ENCODE results near the gene CENPX.

The CENPX gene

GRCh38 chr17:82049106-82049505 lies 26.4 kb upstream of the CENPX start:
- H3K27ac ChIP-seq: no peak overlapping the region
- DNase-seq: no peak
- no peaks in the 10 kb centered on the region for H3K9me3 ChIP-seq
- H3K27me3 ChIP-seq: no peaks in the 10 kb centered on the region
- peaks cover 18 to 50% (median 35%) of the 10 kb centered on the region in 3 donors for H3K36me3 ChIP-seq
- no peak overlapping the region for H3K4me3 ChIP-seq
- TF ChIP-seq, protein P1, sequence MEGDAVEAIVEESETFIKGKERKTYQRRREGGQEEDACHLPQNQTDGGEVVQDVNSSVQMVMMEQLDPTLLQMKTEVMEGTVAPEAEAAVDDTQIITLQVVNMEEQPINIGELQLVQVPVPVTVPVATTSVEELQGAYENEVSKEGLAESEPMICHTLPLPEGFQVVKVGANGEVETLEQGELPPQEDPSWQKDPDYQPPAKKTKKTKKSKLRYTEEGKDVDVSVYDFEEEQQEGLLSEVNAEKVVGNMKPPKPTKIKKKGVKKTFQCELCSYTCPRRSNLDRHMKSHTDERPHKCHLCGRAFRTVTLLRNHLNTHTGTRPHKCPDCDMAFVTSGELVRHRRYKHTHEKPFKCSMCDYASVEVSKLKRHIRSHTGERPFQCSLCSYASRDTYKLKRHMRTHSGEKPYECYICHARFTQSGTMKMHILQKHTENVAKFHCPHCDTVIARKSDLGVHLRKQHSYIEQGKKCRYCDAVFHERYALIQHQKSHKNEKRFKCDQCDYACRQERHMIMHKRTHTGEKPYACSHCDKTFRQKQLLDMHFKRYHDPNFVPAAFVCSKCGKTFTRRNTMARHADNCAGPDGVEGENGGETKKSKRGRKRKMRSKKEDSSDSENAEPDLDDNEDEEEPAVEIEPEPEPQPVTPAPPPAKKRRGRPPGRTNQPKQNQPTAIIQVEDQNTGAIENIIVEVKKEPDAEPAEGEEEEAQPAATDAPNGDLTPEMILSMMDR (IDR thresholded peaks at IDR 0.05): no peak
- intact Hi-C loops (cut with DNase I; ENCODE audit: low total_unique reads): no loop called here
- peaks cover 6 to 40% (median 30%) of the 10 kb centered on the region in 4 donors for H3K4me1 ChIP-seq

GRCh38 chr17:82048571-82048971 lies 25.9 kb upstream of the CENPX start:
- H3K4me3 ChIP-seq: no peak overlapping the region
- H3K27ac ChIP-seq: no peak overlapping the region
- H3K36me3 ChIP-seq: peaks cover 15 to 44% (median 34%) of the 10 kb centered on the region in 3 donors
- H3K27me3 ChIP-seq: no peaks in the 10 kb centered on the region
- DNase-seq: no peak
- H3K9me3 ChIP-seq: no peaks in the 10 kb centered on the region
- peaks cover 6 to 35% (median 26%) of the 10 kb centered on the region in 4 donors for H3K4me1 ChIP-seq
- TF ChIP-seq, protein P1 (IDR thresholded peaks at IDR 0.05): no peak
- intact Hi-C loops (cut with DNase I; ENCODE audit: low total_unique reads): no loop called here

- peaks cover 15 to 39% (median 34%) of the 10 kb centered on the region in 3 donors for H3K36me3 ChIP-seq
- no peak for DNase-seq
- TF ChIP-seq, protein P1 (IDR thresholded peaks at IDR 0.05): no peak
- peaks cover 6 to 30% (median 21%) of the 10 kb centered on the region in 4 donors for H3K4me1 ChIP-seq
- no peaks in the 10 kb centered on the region for H3K9me3 ChIP-seq
- intact Hi-C loops (cut with DNase I; ENCODE audit: low total_unique reads): no loop called here
- H3K27ac ChIP-seq: no peak overlapping the region
- no peaks in the 10 kb centered on the region for H3K27me3 ChIP-seq
- H3K4me3 ChIP-seq: no peak overlapping the region
Observed at GRCh38 chr17:82047914-82048570, 25.4 kb upstream of the CENPX start.

DNA sequence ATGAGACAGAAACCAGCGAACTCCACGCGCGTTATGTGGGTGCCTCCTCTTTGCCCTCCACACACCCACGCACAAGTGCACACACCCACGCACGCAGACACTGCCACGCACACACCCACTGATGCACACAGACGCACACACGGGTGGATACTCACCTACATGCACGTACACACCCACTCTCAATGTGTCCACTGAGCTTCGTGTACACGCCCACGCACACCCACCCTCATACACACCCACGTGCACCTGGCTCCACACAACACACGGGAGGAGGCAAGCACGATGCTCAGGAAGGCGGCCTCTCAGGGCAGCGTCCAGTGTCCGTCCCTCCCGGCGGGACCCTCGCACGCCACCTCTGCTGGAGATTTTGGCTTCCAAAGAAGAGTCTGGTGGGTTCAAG lies 24.7 kb upstream of the CENPX start:
- TF ChIP-seq, protein P1 (IDR thresholded peaks at IDR 0.05): no peak
- H3K36me3 ChIP-seq: peaks cover 15 to 39% (median 34%) of the 10 kb centered on the region in 3 donors
- no peaks in the 10 kb centered on the region for H3K9me3 ChIP-seq
- DNase-seq: no peak
- H3K4me1 ChIP-seq: peaks cover 2 to 23% (median 15%) of the 10 kb centered on the region in 4 donors
- no peak overlapping the region for H3K27ac ChIP-seq
- intact Hi-C loops (cut with DNase I; ENCODE audit: low total_unique reads): no loop called here
- no peaks in the 10 kb centered on the region for H3K27me3 ChIP-seq
- no peak overlapping the region for H3K4me3 ChIP-seq

DNA sequence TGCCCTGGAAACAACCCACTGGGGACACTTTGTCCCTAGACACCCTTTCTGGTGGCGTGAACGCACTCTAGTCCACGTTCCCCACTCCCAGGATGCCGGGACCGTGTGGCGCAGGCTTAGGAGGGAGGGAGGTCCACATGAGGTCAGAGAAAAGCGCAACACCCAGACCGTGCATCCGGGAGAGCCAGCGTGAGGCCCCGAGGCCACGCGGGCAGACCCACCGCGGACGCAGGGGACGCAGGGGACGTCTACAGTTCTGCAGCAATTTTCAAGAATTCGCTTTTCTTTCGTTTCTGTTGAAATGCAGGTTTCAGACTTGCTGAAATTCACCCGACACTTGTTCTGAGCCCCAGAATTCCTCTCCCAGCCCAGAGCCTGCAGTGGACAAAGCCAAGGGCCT lies 24.2 kb upstream of the CENPX start:
- Histone ChIP-seq H3K4me3 (no peak overlapping the region), H3K9me3 (no peaks in the 10 kb centered on the region), H3K27ac (no peak overlapping the region), H3K27me3 (no peaks in the 10 kb centered on the region), H3K36me3 (peaks cover 15 to 39% (median 34%) of the 10 kb centered on the region in 3 donors), H3K4me1 (peaks cover 0 to 19% (median 12%) of the 10 kb centered on the region in 4 donors)
- TF ChIP-seq, protein P1 (IDR thresholded peaks at IDR 0.05): no peak
- intact Hi-C loops (cut with DNase I; ENCODE audit: low total_unique reads): no loop called here
- no peak for DNase-seq

Measured in tibial artery (tissue), 4 donors.